K562 (cell line): Measurements from ENCODE around the gene C16orf78. TPM values are rescaled to one million over a fixed set of nuclear protein-coding genes. Genes with fewer than 3 reads are reported as not detected.

ENCODE experiments used
- ATAC-seq: fragments of 200-7000 bp; cut with Tn5 transposase; 3 replicates; pipeline ENCODE4 v1.9.1; 2020; ENCODE audit warnings: moderate library complexity
- BruUV-seq: library from RNA; stranded (reverse); fragments of 400-500 nt; replicated peaks from 2 replicates; lab custom pipeline; 2021; lab: Mats Ljungman, UMichigan
- CTCF ChIA-PET: fragments of 300-600 bp; formaldehyde crosslinking; extraction: SDS; loops from one replicate; lab custom pipeline; 2021; ENCODE audit warnings: low intra/inter-chr PET ratio; lab: Yijun Ruan, JAX
- POLR2A ChIA-PET: fragments of 300-600, 350-650 bp; sonication (Branson Sonifier 250); formaldehyde crosslinking; extraction: SDS; loops from one replicate; lab custom pipeline; 2021; ENCODE audit warnings: antibody characterized with exemption, inconsistent platforms; lab: Yijun Ruan, JAX
- DNase-seq, 4 experiments: peaks; one replicate each; pipeline versions ENCODE4 v3.0.0 to v3.0.0-alpha.2; 2011 to 2018; ENCODE audit warnings: low spot score in 3 of 4, mixed read lengths in 3 of 4; ENCODE audit errors: extremely low read depth in 1 of 4
- FAIRE-seq: peaks from 2 replicates; lab custom pipeline; 2011; peaks lifted over from hg19 to GRCh38; lab: Jason Lieb, UNC
- H2AFZ ChIP-seq: 2 replicates; pipeline ENCODE4 v1.6.0; 2011; ENCODE audit warnings: low read depth, low read length, control low read depth, inconsistent platforms
- H3K27ac ChIP-seq: fragments of 200-600 bp; 3 replicates; pipeline ENCODE4 v1.8.0; 2011; ENCODE audit warnings: low read depth, mild to moderate bottlenecking, control low read depth, inconsistent platforms, low read length, moderate library complexity, mixed read lengths; ENCODE audit errors: extremely low read depth
- H3K27me3 ChIP-seq, 2 experiments: fragments of 300-600 bp in 1 of 2; 2 replicates in 1 of 2; 3 replicates in 1 of 2; pipeline versions ENCODE4 v1.6.0 to v1.8.0; 2011; ENCODE audit warnings: inconsistent platforms in 2 of 2, low read length in 2 of 2, mild to moderate bottlenecking in 1 of 2, mixed read lengths in 1 of 2, moderate library complexity in 1 of 2; ENCODE audit not compliant: control insufficient read depth in 2 of 2, insufficient read depth in 2 of 2
- H3K36me3 ChIP-seq: fragments of 300-600 bp; 3 replicates; pipeline ENCODE4 v1.8.0; 2011; ENCODE audit warnings: mild to moderate bottlenecking, low read length, inconsistent platforms; ENCODE audit not compliant: control insufficient read depth, insufficient read depth
- H3K4me1 ChIP-seq, 2 experiments: fragments of 200-600 bp in 1 of 2; replicated peaks in 1 of 2; 2 replicates in 1 of 2; 3 replicates in 1 of 2; pipeline versions ENCODE4 v1.5.1 to v1.8.0; 2011; ENCODE audit warnings: inconsistent platforms in 2 of 2, low read length in 2 of 2, mild to moderate bottlenecking in 1 of 2, mixed read lengths in 1 of 2, moderate library complexity in 1 of 2; ENCODE audit not compliant: control insufficient read depth in 2 of 2, insufficient read depth in 2 of 2
- H3K4me2 ChIP-seq: 2 replicates; pipeline ENCODE4 v1.6.1; 2011; ENCODE audit warnings: low read length, control low read depth, inconsistent platforms, mixed read lengths; ENCODE audit not compliant: insufficient read depth
- H3K4me3 ChIP-seq: fragments of 200-600 bp; sonication (generic), shearing (Covaris generic); 2 replicates; pipeline ENCODE4 v1.5.1; 2016; ENCODE audit warnings: control low read depth, inconsistent platforms
- H3K79me2 ChIP-seq: fragments of 200-600 bp; 3 replicates; pipeline ENCODE4 v1.8.0; 2011; ENCODE audit warnings: low read length, inconsistent platforms; ENCODE audit not compliant: control insufficient read depth, insufficient read depth
- H3K9ac ChIP-seq, 2 experiments: 2 replicates each; pipeline versions ENCODE4 v1.6.0 to v1.6.1; 2011; ENCODE audit warnings: low read depth in 2 of 2, low read length in 2 of 2, control low read depth in 1 of 2, inconsistent platforms in 1 of 2, mild to moderate bottlenecking in 1 of 2, mixed read lengths in 1 of 2; ENCODE audit not compliant: insufficient read depth in 1 of 2
- H3K9me1 ChIP-seq: one replicate; pipeline ENCODE4 v1.6.0; 2011; ENCODE audit warnings: inconsistent platforms, mild to moderate bottlenecking, low read length, moderate library complexity; ENCODE audit not compliant: control insufficient read depth, insufficient read depth
- H3K9me3 ChIP-seq: replicated peaks from 2 replicates; pipeline ENCODE4 v1.5.1; 2011; ENCODE audit warnings: low read depth, low read length, inconsistent platforms; ENCODE audit not compliant: control insufficient read depth, insufficient read depth
- H4K20me1 ChIP-seq: replicated peaks from 2 replicates; pipeline ENCODE4 v1.6.1; 2011; ENCODE audit warnings: low read length, inconsistent platforms, mixed read lengths; ENCODE audit not compliant: control insufficient read depth, insufficient read depth
- ETV1 ChIP-seq: fragments of 450-650 bp; conservative IDR thresholded peaks from 2 replicates; pipeline ENCODE4 v1.6.1; 2016; ENCODE audit warnings: missing genetic modification characterization, control low read depth, low read depth, missing compliant biosample characterization
- NFIX ChIP-seq: fragments of 250-450 bp; sonication (Bioruptor Pico); IDR thresholded peaks from 2 replicates; pipeline ENCODE4 v1.4.0; 2020; ENCODE audit warnings: low read depth, mild to moderate bottlenecking, moderate library complexity
- PHB2 ChIP-seq: fragments of 450-650 bp; IDR thresholded peaks from 2 replicates; pipeline ENCODE4 v1.6.1; 2017; ENCODE audit warnings: low read depth
- SNRNP70 ChIP-seq: fragments of 200-400 bp; formaldehyde crosslinking; optimal IDR thresholded peaks from 2 replicates; pipeline ENCODE3; 2017; ENCODE audit warnings: low read depth, low read length
- SPI1 ChIP-seq: IDR thresholded peaks from 2 replicates; pipeline ENCODE4 v1.6.1; 2011; ENCODE audit warnings: low read depth, low read length, control low read depth, borderline replicate concordance
- TCF15 ChIP-seq: fragments of 250-450 bp; sonication (Bioruptor Pico); IDR thresholded peaks from 2 replicates; pipeline ENCODE4 v1.8.0; 2022; ENCODE audit warnings: moderate library complexity, mild to moderate bottlenecking, inconsistent platforms
- ZNF384 ChIP-seq: IDR thresholded peaks from 2 replicates; pipeline ENCODE4 v1.6.1; 2012; ENCODE audit warnings: low read depth, low read length, improper control_type of control experiment
- ZNF707 ChIP-seq: fragments of 250-450 bp; sonication (Bioruptor Pico); conservative IDR thresholded peaks from 2 replicates; pipeline ENCODE4 v1.8.0; 2022; ENCODE audit warnings: inconsistent platforms, mild to moderate bottlenecking, moderate library complexity
- WGBS: fragments of 100-300 bp; shearing (Covaris generic); methylation state at CpG from one replicate; pipeline ENCODE4 v1.1.6; 2016; ENCODE audit warnings: low coverage, mixed read lengths; ENCODE audit not compliant: insufficient coverage; ENCODE audit errors: missing lambda C conversion rate; 5-methylcytosine and 5-hydroxymethylcytosine counted together
- in situ Hi-C: fragments of 300-500 bp; cut with MboI; formaldehyde crosslinking; loops from 4 replicates; pipeline ENCODE4 v1.15.0; 2018; ENCODE audit warnings: inconsistent platforms, mixed read lengths
- intact Hi-C: fragments of 100-400 bp; cut with micrococcal nuclease; formaldehyde crosslinking; loops from 2 replicates; pipeline ENCODE4 v1.14.2; 2022
- polyA plus RNA-seq, 8 experiments: library from polyadenylated mRNA; depleted of rRNA in 4 of 8; stranded (reverse) in 5 of 8; unstranded in 3 of 8; fragments of >200 nt; fragmentation: Nextera tagmentation in 2 of 8; fragmentation: Illumina TruSeq in 1 of 8; extraction: Ambion mirVana in 2 of 8; extraction: Trizol in 1 of 8; gene quantifications; 2 replicates each; pipeline versions ENCODE4 v1.2.1 to v1.2.3, GENCODE V29; 2011 to 2014; ENCODE audit warnings: inconsistent platforms in 1 of 8, missing spikeins in 1 of 8
- total RNA-seq, 7 experiments: library from RNA; depleted of rRNA in 6 of 7; stranded (reverse); fragments of >200 nt in 6 of 7; fragmentation: Illumina TruSeq in 2 of 7; extraction: Trizol in 2 of 7; gene quantifications; 2 replicates each; pipeline versions ENCODE4 v1.2.1 to v1.2.3, GENCODE V29; 2011 to 2021; ENCODE audit warnings: low replicate concordance in 1 of 7

Gene C16orf78
- total and polyA plus RNA-seq, 9 of the 15 experiments (the other 6 are each of a cell fraction or from before 2014, with no cell fraction given), result not detected

DNA sequence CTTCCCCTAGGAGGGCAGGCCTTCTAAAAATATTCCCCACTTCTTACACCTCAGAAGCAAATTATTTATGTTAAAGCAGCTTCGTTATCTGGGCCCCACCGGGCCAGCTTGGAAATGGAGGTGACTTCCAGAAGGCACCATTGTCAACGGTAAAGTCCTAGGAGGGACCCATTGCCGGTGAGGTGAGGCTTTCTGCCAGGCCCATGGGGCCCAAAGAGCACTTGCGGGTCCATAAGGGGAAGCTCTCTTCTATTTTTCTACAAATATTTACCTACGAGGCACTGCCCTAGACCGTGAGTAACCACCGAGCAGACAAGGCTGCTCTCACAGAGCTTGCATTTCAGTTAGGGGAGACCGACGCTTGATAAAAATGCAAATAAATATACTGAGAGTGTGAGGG lies 41.5 kb downstream of the C16orf78 start:
- Histone ChIP-seq H3K27ac (no peak overlapping the region), H3K9me3 (no peaks in the 10 kb centered on the region), H3K9ac (no peak overlapping the region; a peak in 1 of 4 replicates), H3K9me1 (no peaks in the 10 kb centered on the region), H3K79me2 (no peaks in the 10 kb centered on the region), H3K36me3 (no peaks in the 10 kb centered on the region), H3K4me2 (no peak overlapping the region), H3K27me3 (peaks cover 0 to 26% of the 10 kb centered on the region in 2 experiments; a peak in 2 of 5 replicates), H2AFZ (no peak overlapping the region), H3K4me3 (no peak overlapping the region), H4K20me1 (no peaks in the 10 kb centered on the region), H3K4me1 (no peaks in the 10 kb centered on the region)
- ChIA-PET CTCF (no interaction called here), POLR2A (no interaction called here)
- under 1% methylated on average over 10 of the region's 10 CpGs for WGBS
- ATAC-seq, result no peak
- no peak for FAIRE-seq
- TF ChIP-seq NFIX (CRISPR knock-in tag) (no peak), ZNF384 (no peak), PHB2 (no peak), SNRNP70 (no peak), ZNF707 (CRISPR knock-in tag) (no peak), ETV1 (tag) (no peak), TCF15 (CRISPR knock-in tag) (no peak), SPI1 (no peak)
- intact Hi-C loops, result no loop called here
- in situ Hi-C loops, result no loop called here
- BruUV-seq, result no TSS peak
- DNase-seq, result no peak
